T-helper 2 cell treated with Interferon-gamma antibody and Interleukin-4, amounts not matched to agents 5 μg/mL and 100 μg/mL, for 36 hours (primary cell): ENCODE data around the gene CST9.
"Not testable (repeated sequence)": the region's sequence is repeated elsewhere in the genome, so short reads cannot be mapped to it uniquely, and the experiment has no call there.

Experiments used
- DNase-seq: peaks from one replicate; pipeline ENCODE4 v3.0.0; 2021; ENCODE audit warnings: low spot score
- H3K27ac Mint-ChIP-seq: one replicate; pipeline ENCODE4 v1.8.0; 2021; ENCODE audit warnings: mild to moderate bottlenecking, mixed read lengths
- H3K27me3 Mint-ChIP-seq: one replicate; pipeline ENCODE4 v1.8.0; 2021; ENCODE audit warnings: low read depth, mixed read lengths
- H3K36me3 Mint-ChIP-seq: one replicate; pipeline ENCODE4 v1.8.0; 2021; ENCODE audit warnings: low read depth, mixed read lengths
- H3K4me1 Mint-ChIP-seq: one replicate; pipeline ENCODE4 v1.8.0; 2021; ENCODE audit warnings: low read depth, mixed read lengths
- H3K4me3 Mint-ChIP-seq: one replicate; pipeline ENCODE4 v1.8.0; 2022; ENCODE audit warnings: mild to moderate bottlenecking, moderate library complexity, mixed read lengths
- H3K9me3 Mint-ChIP-seq: one replicate; pipeline ENCODE4 v1.8.0; 2021; ENCODE audit warnings: mixed read lengths

Gene CST9

DNA sequence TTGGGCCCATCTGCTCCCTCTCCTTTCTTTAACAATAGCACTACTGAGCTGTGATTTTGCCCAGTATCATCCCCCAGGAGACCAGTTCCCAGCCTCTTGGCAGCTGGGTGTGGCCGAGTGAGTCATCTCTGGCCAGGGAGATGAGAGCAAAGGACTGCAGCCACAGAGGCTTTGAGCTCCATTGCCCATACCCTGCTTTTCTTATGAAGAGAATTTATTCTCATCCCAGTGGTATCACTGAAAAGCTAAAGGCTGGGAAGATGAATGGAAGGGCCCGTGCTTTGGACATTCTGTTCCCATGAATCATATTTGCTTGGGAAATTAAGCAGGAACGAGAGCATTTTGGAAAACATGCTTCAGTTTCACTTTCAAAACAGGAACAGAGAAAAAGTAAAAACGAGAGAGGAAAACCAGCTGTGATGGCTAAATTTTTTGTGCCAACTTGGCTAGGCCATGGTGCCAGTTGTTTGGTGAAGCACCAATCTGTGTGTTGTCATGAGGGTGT lies 17.2 kb upstream of the CST9 start:
- no peak for DNase-seq
- H3K9me3 Mint-ChIP-seq: no peaks in the 10 kb centered on the region
- H3K4me3 Mint-ChIP-seq: no peak overlapping the region
- no peaks in the 10 kb centered on the region for H3K36me3 Mint-ChIP-seq
- no peaks in the 10 kb centered on the region for H3K27me3 Mint-ChIP-seq
- peaks cover 2% of the 10 kb centered on the region for H3K4me1 Mint-ChIP-seq
- no peak overlapping the region for H3K27ac Mint-ChIP-seq

GRCh38 chr20:23622401-23622800 lies 16.7 kb upstream of the CST9 start:
- H3K36me3 Mint-ChIP-seq, H3K4me3 Mint-ChIP-seq, H3K27ac Mint-ChIP-seq, H3K9me3 Mint-ChIP-seq, H3K4me1 Mint-ChIP-seq, H3K27me3 Mint-ChIP-seq, DNase-seq: not testable (repeated sequence)

- not testable (repeated sequence) for H3K4me3 Mint-ChIP-seq, H3K27me3 Mint-ChIP-seq, H3K9me3 Mint-ChIP-seq, H3K27ac Mint-ChIP-seq, H3K4me1 Mint-ChIP-seq, DNase-seq, H3K36me3 Mint-ChIP-seq
These were observed 15.1 kb upstream of the CST9 start for GRCh38 chr20:23620670-23621386.

GRCh38 chr20:23614163-23614562 lies 8.4 kb upstream of the CST9 start:
- Mint-ChIP-seq H3K4me3 (no peak overlapping the region), H3K9me3 (no peaks in the 10 kb centered on the region), H3K4me1 (no peaks in the 10 kb centered on the region), H3K27me3 (no peaks in the 10 kb centered on the region), H3K36me3 (no peaks in the 10 kb centered on the region), H3K27ac (no peak overlapping the region)
- DNase-seq: no peak

DNA sequence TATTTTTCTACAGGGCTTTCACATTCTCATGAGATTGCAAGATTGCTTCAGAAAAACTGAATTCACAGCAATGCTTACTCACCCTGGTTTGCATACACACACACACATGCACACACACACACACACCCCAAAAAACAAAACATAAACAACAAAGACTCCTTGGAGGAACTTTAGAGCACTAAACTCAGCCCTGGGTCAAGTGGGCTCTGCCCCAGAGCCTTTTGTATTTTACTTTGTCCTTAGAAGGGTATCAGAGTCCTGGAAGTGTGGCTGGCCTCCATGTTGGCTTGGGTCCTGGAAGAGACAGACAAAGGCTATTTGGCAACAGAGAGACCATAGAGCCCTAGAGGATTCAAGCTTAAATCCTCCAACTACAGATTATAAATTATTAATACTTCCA lies 8.0 kb upstream of the CST9 start:
- Mint-ChIP-seq H3K36me3 (no peaks in the 10 kb centered on the region), H3K4me3 (no peak overlapping the region), H3K4me1 (no peaks in the 10 kb centered on the region), H3K27me3 (no peaks in the 10 kb centered on the region), H3K27ac (no peak overlapping the region), H3K9me3 (no peaks in the 10 kb centered on the region)
- DNase-seq: no peak

GRCh38 chr20:23612396-23612795 lies 6.7 kb upstream of the CST9 start:
- Mint-ChIP-seq H3K27me3 (no peaks in the 10 kb centered on the region), H3K36me3 (no peaks in the 10 kb centered on the region), H3K27ac (no peak overlapping the region), H3K4me3 (no peak overlapping the region), H3K4me1 (no peaks in the 10 kb centered on the region), H3K9me3 (no peaks in the 10 kb centered on the region)
- no peak for DNase-seq

- Mint-ChIP-seq H3K27me3 (no peaks in the 10 kb centered on the region), H3K9me3 (no peaks in the 10 kb centered on the region), H3K27ac (no peak overlapping the region), H3K4me3 (no peak overlapping the region), H3K36me3 (no peaks in the 10 kb centered on the region), H3K4me1 (peaks cover 3% of the 10 kb centered on the region)
- DNase-seq: no peak
These were observed 3.9 kb upstream of the CST9 start for GRCh38 chr20:23609486-23610109.

DNA sequence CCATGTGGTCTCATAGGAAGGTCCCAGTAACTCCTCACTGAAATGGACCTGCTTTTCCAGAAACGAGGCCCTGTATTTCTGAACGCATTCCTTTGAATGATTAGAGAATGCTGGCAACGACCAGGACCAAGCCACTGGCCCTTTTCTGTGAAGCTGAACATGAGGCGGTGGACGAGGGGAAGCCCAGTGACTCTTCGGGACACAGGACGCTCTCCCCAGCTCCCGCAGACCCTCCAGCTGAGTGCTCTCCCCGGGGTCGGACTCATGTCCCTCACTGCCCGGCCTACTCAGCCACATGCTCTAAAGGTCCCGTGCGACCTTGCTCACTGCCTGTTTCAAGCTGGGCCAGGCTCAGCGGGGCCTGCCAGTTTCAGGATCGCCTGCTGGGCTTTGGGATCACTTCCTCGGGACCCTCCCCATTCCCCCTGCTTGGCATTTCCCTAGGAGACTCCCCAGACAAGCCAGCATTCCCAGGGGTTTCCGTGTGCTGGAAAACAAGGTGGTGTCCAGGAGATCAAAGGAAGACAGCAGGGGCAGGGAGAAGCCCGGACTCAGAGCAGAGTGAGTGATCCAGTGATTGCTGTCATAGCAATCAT lies 2.6 kb upstream of the CST9 start:
- no peaks in the 10 kb centered on the region for H3K9me3 Mint-ChIP-seq
- DNase-seq: no peak
- peaks cover 3% of the 10 kb centered on the region for H3K4me1 Mint-ChIP-seq
- H3K36me3 Mint-ChIP-seq: no peaks in the 10 kb centered on the region
- no peak overlapping the region for H3K4me3 Mint-ChIP-seq
- H3K27ac Mint-ChIP-seq: no peak overlapping the region
- no peaks in the 10 kb centered on the region for H3K27me3 Mint-ChIP-seq

DNA sequence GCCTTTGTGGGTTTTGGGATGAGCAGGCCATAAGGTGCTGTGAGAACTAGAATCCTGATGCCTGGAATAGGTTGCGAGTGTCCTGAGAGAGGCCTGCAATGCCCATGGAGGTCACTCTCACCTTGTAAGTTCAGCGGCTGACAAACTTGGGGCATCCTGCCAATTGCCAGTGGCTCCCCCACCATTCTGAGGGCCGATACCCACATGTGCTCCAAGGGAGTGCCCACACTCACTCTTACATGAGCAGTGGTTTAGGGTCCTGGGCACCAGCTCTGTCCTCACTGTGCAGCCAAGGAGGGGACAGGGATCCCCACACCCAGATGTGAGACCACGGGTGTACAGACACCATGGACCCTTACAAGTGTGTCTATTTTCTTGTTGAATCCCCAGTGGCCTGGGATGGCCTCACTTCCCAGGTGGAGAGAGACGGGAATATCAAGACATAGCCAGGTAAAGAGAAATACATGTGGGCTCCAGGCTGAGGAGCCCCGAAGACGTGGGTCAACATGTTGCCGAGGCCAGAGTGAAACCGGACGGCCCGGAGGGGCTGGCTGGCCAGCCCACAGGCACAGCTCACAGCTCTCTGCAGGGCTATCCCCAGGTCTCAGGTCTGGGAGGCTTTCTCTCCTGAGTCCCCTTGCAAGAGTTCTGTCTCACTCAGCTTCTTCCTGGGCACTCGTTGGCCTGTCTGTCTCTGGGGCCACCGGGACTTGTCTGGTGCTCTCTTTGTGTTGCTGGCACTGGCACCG lies 2.0 kb upstream of the CST9 start:
- Mint-ChIP-seq H3K27ac (no peak overlapping the region), H3K36me3 (no peaks in the 10 kb centered on the region), H3K27me3 (no peaks in the 10 kb centered on the region), H3K9me3 (no peaks in the 10 kb centered on the region), H3K4me3 (no peak overlapping the region), H3K4me1 (peaks cover 3% of the 10 kb centered on the region)
- DNase-seq: no peak

- H3K27me3 Mint-ChIP-seq: no peaks in the 10 kb centered on the region
- H3K4me1 Mint-ChIP-seq: peaks cover 3% of the 10 kb centered on the region
- peak; percentile 44 for DNase-seq
- no peaks in the 10 kb centered on the region for H3K36me3 Mint-ChIP-seq
- H3K4me3 Mint-ChIP-seq: no peak overlapping the region
- no peak overlapping the region for H3K27ac Mint-ChIP-seq
- H3K9me3 Mint-ChIP-seq: no peaks in the 10 kb centered on the region
These were observed 934 bp upstream of the CST9 start for GRCh38 chr20:23606652-23607049.

DNA sequence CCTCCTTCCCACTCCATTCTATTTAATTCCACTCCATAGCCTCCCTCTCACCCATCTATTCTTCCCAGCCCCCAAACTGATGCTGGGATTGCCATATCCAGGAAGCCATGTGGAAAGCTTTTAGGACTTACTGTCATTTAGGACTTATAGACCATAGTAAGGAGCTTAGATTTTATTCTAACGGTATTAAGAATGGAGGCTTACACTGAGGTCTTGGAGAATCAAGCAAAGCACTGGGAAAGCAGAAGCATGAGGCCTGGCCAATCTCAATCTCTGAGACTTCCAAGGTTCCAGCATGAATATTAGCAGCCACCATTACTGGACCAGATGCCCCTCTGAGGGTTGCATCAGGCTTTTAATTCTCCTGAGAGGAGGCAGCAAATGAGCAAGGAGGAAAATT lies 1.4 kb downstream of the CST9 start:
- Mint-ChIP-seq H3K27ac (no peak overlapping the region), H3K9me3 (no peaks in the 10 kb centered on the region), H3K4me3 (no peak overlapping the region), H3K27me3 (peaks cover 1% of the 10 kb centered on the region), H3K4me1 (peaks cover 3% of the 10 kb centered on the region), H3K36me3 (no peaks in the 10 kb centered on the region)
- no peak for DNase-seq

GRCh38 chr20:23603321-23603720 lies 2.4 kb downstream of the CST9 start:
- DNase-seq: no peak
- Mint-ChIP-seq H3K27ac (no peak overlapping the region), H3K4me1 (peaks cover 3% of the 10 kb centered on the region), H3K4me3 (no peak overlapping the region), H3K27me3 (peaks cover 1% of the 10 kb centered on the region), H3K9me3 (no peaks in the 10 kb centered on the region), H3K36me3 (no peaks in the 10 kb centered on the region)

GRCh38 chr20:23602699-23603098 lies 3.0 kb downstream of the CST9 start:
- H3K9me3 Mint-ChIP-seq: no peaks in the 10 kb centered on the region
- peaks cover 1% of the 10 kb centered on the region for H3K27me3 Mint-ChIP-seq
- H3K4me3 Mint-ChIP-seq: no peak overlapping the region
- no peaks in the 10 kb centered on the region for H3K36me3 Mint-ChIP-seq
- DNase-seq: no peak
- H3K27ac Mint-ChIP-seq: no peak overlapping the region
- H3K4me1 Mint-ChIP-seq: peaks cover 3% of the 10 kb centered on the region

DNA sequence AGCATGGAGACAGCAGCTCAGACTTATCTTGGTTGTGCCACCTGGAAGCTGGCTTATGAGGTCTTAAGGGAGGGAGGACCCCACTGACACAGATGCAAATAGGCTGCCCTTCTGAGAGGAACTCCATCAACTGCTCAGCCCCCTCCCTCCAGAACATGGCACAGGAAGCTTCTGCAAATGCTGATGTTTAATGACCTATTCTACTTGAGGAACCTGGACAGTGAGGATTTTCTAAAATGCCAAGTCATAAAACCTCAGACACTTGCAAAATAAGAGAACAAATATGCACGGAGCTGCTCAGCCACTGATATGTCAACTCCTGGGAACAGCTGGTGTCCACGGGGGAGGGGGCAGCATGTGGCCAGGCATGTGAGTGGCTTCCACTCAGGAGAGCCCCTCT lies 3.5 kb downstream of the CST9 start:
- no peak overlapping the region for H3K27ac Mint-ChIP-seq
- H3K4me3 Mint-ChIP-seq: no peak overlapping the region
- H3K4me1 Mint-ChIP-seq: peaks cover 3% of the 10 kb centered on the region
- peaks cover 1% of the 10 kb centered on the region for H3K27me3 Mint-ChIP-seq
- no peaks in the 10 kb centered on the region for H3K9me3 Mint-ChIP-seq
- H3K36me3 Mint-ChIP-seq: no peaks in the 10 kb centered on the region
- no peak for DNase-seq
